Glutamatergic neuron (in vitro differentiated cells): ENCODE data around the gene EBNA1BP2. TPM values are rescaled to one million over a fixed set of nuclear protein-coding genes. Genes with fewer than 3 reads are reported as not detected.

Source experiments
- DNase-seq: peaks from one replicate; pipeline ENCODE4 v3.0.0; 2022
- H3K27ac Mint-ChIP-seq: one replicate; pipeline ENCODE4 v1.8.0; 2020; ENCODE audit warnings: mild to moderate bottlenecking, mixed read lengths, inconsistent platforms; ENCODE audit not compliant: unreplicated experiment
- H3K27me3 Mint-ChIP-seq: one replicate; pipeline ENCODE4 v1.8.0; 2020; ENCODE audit warnings: mild to moderate bottlenecking, moderate library complexity, mixed read lengths, inconsistent platforms; ENCODE audit not compliant: unreplicated experiment
- H3K36me3 Mint-ChIP-seq: one replicate; pipeline ENCODE4 v1.8.0; 2020; ENCODE audit warnings: mild to moderate bottlenecking, mixed read lengths, inconsistent platforms; ENCODE audit not compliant: unreplicated experiment
- H3K4me1 Mint-ChIP-seq: one replicate; pipeline ENCODE4 v1.8.0; 2020; ENCODE audit warnings: mild to moderate bottlenecking, low read depth, mixed read lengths, inconsistent platforms; ENCODE audit not compliant: unreplicated experiment
- H3K4me3 Mint-ChIP-seq: one replicate; pipeline ENCODE4 v1.8.0; 2020; ENCODE audit warnings: mild to moderate bottlenecking, mixed read lengths, inconsistent platforms; ENCODE audit not compliant: unreplicated experiment
- H3K9me3 Mint-ChIP-seq: one replicate; pipeline ENCODE4 v1.8.0; 2020; ENCODE audit warnings: mild to moderate bottlenecking, moderate library complexity, mixed read lengths, inconsistent platforms; ENCODE audit not compliant: unreplicated experiment
- total RNA-seq: library from RNA; stranded (reverse); fragmentation: NEBNext Ultra II Directional; extraction: Animal tissue kit (Norgen Biotek cat#: 25700); gene quantifications from one replicate; pipeline ENCODE4 v1.2.1, GENCODE V29; 2021; ENCODE audit not compliant: unreplicated experiment
- TF ChIP-seq, protein P1 (sequence below): fragments of 200-600 bp; sonication (generic); IDR thresholded peaks from one replicate; pipeline ENCODE4 v1.5.0; 2021; ENCODE audit not compliant: partially characterized antibody, unreplicated experiment

EBNA1BP2 gene
- total RNA-seq, 1 donor from 2014 or later, result 31.3 TPM

- H3K9me3 Mint-ChIP-seq, result peaks cover 2% of the 10 kb centered on the region
- DNase-seq, result no peak
- H3K4me1 Mint-ChIP-seq, result no peaks in the 10 kb centered on the region
- H3K27me3 Mint-ChIP-seq, result peaks cover 3% of the 10 kb centered on the region
- H3K4me3 Mint-ChIP-seq, result no peak overlapping the region
- no peaks in the 10 kb centered on the region for H3K36me3 Mint-ChIP-seq
- TF ChIP-seq, protein P1, sequence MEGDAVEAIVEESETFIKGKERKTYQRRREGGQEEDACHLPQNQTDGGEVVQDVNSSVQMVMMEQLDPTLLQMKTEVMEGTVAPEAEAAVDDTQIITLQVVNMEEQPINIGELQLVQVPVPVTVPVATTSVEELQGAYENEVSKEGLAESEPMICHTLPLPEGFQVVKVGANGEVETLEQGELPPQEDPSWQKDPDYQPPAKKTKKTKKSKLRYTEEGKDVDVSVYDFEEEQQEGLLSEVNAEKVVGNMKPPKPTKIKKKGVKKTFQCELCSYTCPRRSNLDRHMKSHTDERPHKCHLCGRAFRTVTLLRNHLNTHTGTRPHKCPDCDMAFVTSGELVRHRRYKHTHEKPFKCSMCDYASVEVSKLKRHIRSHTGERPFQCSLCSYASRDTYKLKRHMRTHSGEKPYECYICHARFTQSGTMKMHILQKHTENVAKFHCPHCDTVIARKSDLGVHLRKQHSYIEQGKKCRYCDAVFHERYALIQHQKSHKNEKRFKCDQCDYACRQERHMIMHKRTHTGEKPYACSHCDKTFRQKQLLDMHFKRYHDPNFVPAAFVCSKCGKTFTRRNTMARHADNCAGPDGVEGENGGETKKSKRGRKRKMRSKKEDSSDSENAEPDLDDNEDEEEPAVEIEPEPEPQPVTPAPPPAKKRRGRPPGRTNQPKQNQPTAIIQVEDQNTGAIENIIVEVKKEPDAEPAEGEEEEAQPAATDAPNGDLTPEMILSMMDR, result no peak
- H3K27ac Mint-ChIP-seq, result no peak overlapping the region
These were observed 18.6 kb downstream of the EBNA1BP2 start for GRCh38 chr1:43153443-43153842.

- peaks cover 2% of the 10 kb centered on the region for H3K9me3 Mint-ChIP-seq
- TF ChIP-seq, protein P1, result no peak
- H3K4me1 Mint-ChIP-seq, result no peaks in the 10 kb centered on the region
- DNase-seq, result no peak
- no peak overlapping the region for H3K4me3 Mint-ChIP-seq
- H3K36me3 Mint-ChIP-seq, result no peaks in the 10 kb centered on the region
- H3K27ac Mint-ChIP-seq, result no peak overlapping the region
- peaks cover 3% of the 10 kb centered on the region for H3K27me3 Mint-ChIP-seq
These were observed 19.2 kb downstream of the EBNA1BP2 start for GRCh38 chr1:43152866-43153265.

DNA sequence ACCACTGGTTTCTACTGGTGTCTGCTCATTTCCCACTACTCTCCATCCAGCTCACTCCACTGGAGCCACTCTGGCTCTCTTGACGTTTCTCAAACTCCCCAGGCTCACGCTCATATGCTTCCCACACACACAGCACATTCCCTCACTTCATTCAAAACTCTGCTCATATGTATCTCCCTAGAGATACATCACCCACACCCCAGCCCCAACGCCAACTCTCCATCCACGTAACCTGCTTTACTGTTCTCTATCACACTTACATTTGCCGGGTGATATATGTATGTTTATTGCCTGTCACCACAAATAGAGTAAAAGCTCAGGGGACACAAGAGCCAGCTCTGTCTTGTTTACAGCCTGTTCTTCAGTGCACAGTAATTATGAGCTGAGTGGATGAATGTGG lies 22.2 kb downstream of the EBNA1BP2 start:
- Mint-ChIP-seq H3K27me3 (peaks cover 3% of the 10 kb centered on the region), H3K27ac (no peak overlapping the region)

GRCh38 chr1:43147625-43148327 lies 24.3 kb downstream of the EBNA1BP2 start:
- Mint-ChIP-seq H3K4me1 (no peaks in the 10 kb centered on the region), H3K9me3 (peaks cover 5% of the 10 kb centered on the region), H3K27ac (no peak overlapping the region), H3K4me3 (peak overlapping the region; percentile 87), H3K36me3 (no peaks in the 10 kb centered on the region), H3K27me3 (peaks cover 5% of the 10 kb centered on the region)
- peak; percentile 95 for DNase-seq
- TF ChIP-seq, protein P1, result no peak

More for the DNA sequence above, 22.2 kb downstream of the EBNA1BP2 start:
- no peaks in the 10 kb centered on the region for H3K36me3 Mint-ChIP-seq
- no peak overlapping the region for H3K4me3 Mint-ChIP-seq
- TF ChIP-seq, protein P1, result no peak
- H3K9me3 Mint-ChIP-seq, result peaks cover 2% of the 10 kb centered on the region
- H3K4me1 Mint-ChIP-seq, result no peaks in the 10 kb centered on the region
- DNase-seq, result no peak

DNA sequence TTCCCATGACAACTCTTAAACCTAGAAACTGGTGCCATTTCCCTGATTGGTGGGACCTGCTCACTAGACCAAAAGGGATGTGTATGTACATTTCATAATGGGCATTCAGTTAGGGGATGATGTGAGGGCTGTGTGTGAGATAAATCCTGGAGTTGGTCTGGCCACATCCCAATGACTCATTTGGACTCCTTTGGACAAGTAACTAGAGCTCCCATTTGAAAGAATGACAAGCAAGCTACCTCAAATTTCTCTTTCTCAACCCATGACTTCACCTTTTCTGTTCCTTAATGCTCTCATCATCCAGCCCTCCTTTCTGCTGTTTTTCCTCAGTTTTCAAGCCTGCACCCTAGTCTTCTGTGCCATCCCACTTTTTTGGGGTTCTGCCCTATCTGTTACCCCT lies 27.9 kb downstream of the EBNA1BP2 start:
- no peaks in the 10 kb centered on the region for H3K4me1 Mint-ChIP-seq
- peaks cover 3% of the 10 kb centered on the region for H3K9me3 Mint-ChIP-seq
- no peaks in the 10 kb centered on the region for H3K36me3 Mint-ChIP-seq
- DNase-seq, result no peak
- H3K27me3 Mint-ChIP-seq, result peaks cover 4% of the 10 kb centered on the region
- H3K4me3 Mint-ChIP-seq, result no peak overlapping the region
- TF ChIP-seq, protein P1, result no peak
- H3K27ac Mint-ChIP-seq, result no peak overlapping the region
